GM06990 (cell line): ENCODE measurements around the gene GFRA3.

Source experiments
- DNase-seq: peaks from one replicate; pipeline ENCODE4 v3.0.0-alpha.2; 2011; ENCODE audit not compliant: insufficient read length; ENCODE audit errors: extremely low read depth
- H3K27me3 ChIP-seq: replicated peaks from 2 replicates; pipeline ENCODE4 v1.6.0; 2011; ENCODE audit warnings: low read length; ENCODE audit not compliant: control insufficient read depth, insufficient read depth
- H3K36me3 ChIP-seq: 2 replicates; pipeline ENCODE4 v1.5.1; 2011; ENCODE audit warnings: low read length; ENCODE audit not compliant: control insufficient read depth, insufficient read depth
- H3K4me3 ChIP-seq: replicated peaks from 2 replicates; pipeline ENCODE4 v1.5.1; 2011; ENCODE audit warnings: low read depth, mild to moderate bottlenecking, control low read depth, low read length
- CTCF ChIP-seq: IDR thresholded peaks from 2 replicates; pipeline ENCODE4 v1.5.1; 2011; ENCODE audit warnings: low read length, control low read depth, mild to moderate bottlenecking, inconsistent platforms; ENCODE audit not compliant: insufficient read depth, poor library complexity, severe bottlenecking

Gene GFRA3

DNA sequence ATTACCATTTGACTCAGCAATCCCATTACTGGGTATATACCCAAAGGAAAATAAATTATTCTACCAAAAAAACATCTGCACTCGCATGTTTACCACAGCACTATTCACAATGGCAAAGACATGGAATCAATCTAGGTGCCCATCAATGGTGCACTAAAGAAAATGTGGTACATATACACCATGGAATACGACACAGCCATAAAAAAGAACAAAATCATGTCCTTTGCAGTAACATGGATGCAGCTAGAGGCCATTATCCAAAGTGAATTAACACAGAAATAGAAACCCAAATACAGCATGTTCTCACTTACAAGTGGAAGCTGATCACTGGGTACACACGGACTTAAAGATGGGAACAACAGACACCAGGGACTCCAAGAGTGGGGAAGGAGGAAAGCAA lies 63.4 kb downstream of the GFRA3 start:
- DNase-seq = no peak
- H3K27me3 ChIP-seq = no peaks in the 10 kb centered on the region
- peaks cover 3% of the 10 kb centered on the region for H3K36me3 ChIP-seq
- TF ChIP-seq CTCF = no peak
- H3K4me3 ChIP-seq = no peak overlapping the region
